Measurements from ENCODE around the gene MAPK10. TPM values are rescaled to one million over a fixed set of nuclear protein-coding genes. Genes with fewer than 3 reads are reported as not detected.

MAPK10 gene
- total and polyA plus RNA-seq, 9 of the 15 experiments (the other 6 are each of a cell fraction or from before 2014, with no cell fraction given) = 0.10 to 0.53 (median 0.18) TPM; not detected in 4

GRCh38 chr4:86283371-86283770 lies 76.5 kb downstream of the MAPK10 start:
- TF ChIP-seq ZNF431 (CRISPR knock-in tag; IDR thresholded peaks at IDR 0.05) (no peak), NR1H2 (CRISPR knock-in tag; IDR thresholded peaks at IDR 0.05) (no peak), CCAR2 (IDR thresholded peaks at IDR 0.05; ENCODE audit: low read depth, low read length) (no peak), ZNF584 (CRISPR knock-in tag; IDR thresholded peaks at IDR 0.05; ENCODE audit: low read depth) (no peak), ILF3 (IDR thresholded peaks at IDR 0.05; ENCODE audit: borderline replicate concordance) (no peak), E2F6 (IDR thresholded peaks at IDR 0.05; ENCODE audit: borderline replicate concordance in 1 of 2, extremely low read depth in 1 of 2, insufficient read depth in 1 of 2, insufficient read length in 1 of 2, low read depth in 1 of 2, low read length in 1 of 2, poor library complexity in 1 of 2, severe bottlenecking in 1 of 2) (no peak), ATF6 (CRISPR knock-in tag; IDR thresholded peaks at IDR 0.05) (no peak)
- Histone ChIP-seq H3K4me3 (no peak overlapping the region), H3K79me2 (ENCODE audit: control insufficient read depth, insufficient read depth, low read length) (no peaks in the 10 kb centered on the region), H3K9me1 (ENCODE audit: control insufficient read depth, insufficient read depth, low read length) (no peaks in the 10 kb centered on the region), H3K4me2 (ENCODE audit: insufficient read depth, low read length) (no peak overlapping the region), H3K36me3 (ENCODE audit: control insufficient read depth, insufficient read depth, low read length) (no peaks in the 10 kb centered on the region), H4K20me1 (replicated peaks; ENCODE audit: control insufficient read depth, insufficient read depth, low read length) (no peaks in the 10 kb centered on the region), H3K27ac (ENCODE audit: extremely low read depth, low read depth, low read length) (no peak overlapping the region), H3K9me3 (replicated peaks; ENCODE audit: control insufficient read depth, insufficient read depth, low read depth, low read length) (no peaks in the 10 kb centered on the region), H3K4me1 (replicated peaks in 1 of 2; ENCODE audit: control insufficient read depth in 2 of 2, insufficient read depth in 2 of 2, low read length in 2 of 2) (no peaks in the 10 kb centered on the region), H3K27me3 (ENCODE audit: control insufficient read depth in 2 of 2, insufficient read depth in 2 of 2, low read length in 2 of 2) (no peaks in the 10 kb centered on the region), H2AFZ (ENCODE audit: low read depth, low read length) (no peak overlapping the region), H3K9ac (ENCODE audit: insufficient read depth in 1 of 2, low read depth in 2 of 2, low read length in 2 of 2) (no peak overlapping the region)
- 0% methylated on average over 3 of the region's 3 CpGs for WGBS (ENCODE audit: insufficient coverage, low coverage, missing lambda C conversion rate)
- intact Hi-C loops (cut with micrococcal nuclease) = no loop called here
- ChIA-PET POLR2A (no interaction called here), CTCF (ENCODE audit: low intra/inter-chr PET ratio) (no interaction called here)
- BruUV-seq (replicated peaks) = no TSS peak
- no peak for DNase-seq (ENCODE audit: extremely low read depth in 1 of 4, low spot score in 3 of 4)
- no peak for FAIRE-seq
- ATAC-seq = no peak
- in situ Hi-C loops (cut with MboI) = no loop called here
